CD1c-positive myeloid dendritic cell (primary cell): Measurements from ENCODE around the gene URGCP.

Experiments
- DNase-seq: peaks from one replicate; pipeline ENCODE4 v3.0.0-alpha.2; 2016; ENCODE audit errors: extremely low spot score

URGCP gene

GRCh38 chr7:43872406-43873110 lies 33.8 kb downstream of the URGCP start:
- peak; percentile 19 for DNase-seq

GRCh38 chr7:43871064-43871463 lies 35.3 kb downstream of the URGCP start:
- no peak for DNase-seq

GRCh38 chr7:43870316-43870715 lies 36.1 kb downstream of the URGCP start:
- DNase-seq: no peak

- peak; percentile 86 for DNase-seq
These were observed 36.5 kb downstream of the URGCP start for GRCh38 chr7:43869867-43870240.

GRCh38 chr7:43869006-43869866 lies 37.2 kb downstream of the URGCP start, which contains the start of gene MRPS24:
MRPS24 (minus strand) TSS chr7:43869517; CDS start chr7:43869495, 22 bp downstream.
- peak; percentile 97 for DNase-seq

- DNase-seq: no peak
These were observed 37.8 kb downstream of the URGCP start for GRCh38 chr7:43868681-43869005.

GRCh38 chr7:43868181-43868580 lies 38.2 kb downstream of the URGCP start:
- no peak for DNase-seq

GRCh38 chr7:43865277-43865676 lies 41.1 kb downstream of the URGCP start:
- DNase-seq: no peak

GRCh38 chr7:43864126-43864525 lies 42.3 kb downstream of the URGCP start:
- DNase-seq: no peak

GRCh38 chr7:43856996-43857395 lies 49.4 kb downstream of the URGCP start:
- DNase-seq: no peak

- DNase-seq: no peak
These were observed 50.1 kb downstream of the URGCP start for GRCh38 chr7:43856316-43856715.

GRCh38 chr7:43855176-43855575 lies 51.2 kb downstream of the URGCP start:
- no peak for DNase-seq

GRCh38 chr7:43851805-43852204 lies 54.6 kb downstream of the URGCP start:
- DNase-seq: no peak

- no peak for DNase-seq
These were observed 55.9 kb downstream of the URGCP start for GRCh38 chr7:43850348-43851116.

GRCh38 chr7:43849047-43849446 lies 57.3 kb downstream of the URGCP start:
- no peak for DNase-seq

- DNase-seq: no peak
These were observed 58.9 kb downstream of the URGCP start for GRCh38 chr7:43847496-43847895.

- no peak for DNase-seq
These were observed 61.7 kb downstream of the URGCP start for GRCh38 chr7:43844662-43845061.

- no peak for DNase-seq
These were observed 62.1 kb downstream of the URGCP start for GRCh38 chr7:43844257-43844656.

- no peak for DNase-seq
These were observed 63.1 kb downstream of the URGCP start for GRCh38 chr7:43843296-43843695.

- DNase-seq: no peak
These were observed 68.2 kb downstream of the URGCP start for GRCh38 chr7:43838201-43838658.

- peak; percentile 61 for DNase-seq
These were observed 71.7 kb downstream of the URGCP start for GRCh38 chr7:43834463-43835251.
